Hepatocyte (in vitro differentiated cells): ENCODE results near the gene CSMD2.

Experiments used
- EZH2 ChIP-seq: fragments of 200-600 bp; sonication (generic); IDR thresholded peaks from 2 replicates; pipeline ENCODE4 v1.6.1; 2016; ENCODE audit warnings: antibody characterized with exemption, mild to moderate bottlenecking, borderline replicate concordance
- EZH2phosphoT487 ChIP-seq: fragments of 200-600 bp; sonication (generic); IDR thresholded peaks from one replicate; pipeline ENCODE4 v1.6.1; 2018; ENCODE audit warnings: antibody characterized with exemption, mild to moderate bottlenecking, low read depth, moderate library complexity; ENCODE audit not compliant: unreplicated experiment, severe bottlenecking
- TF ChIP-seq, protein P1 (sequence below): fragments of 200-600 bp; sonication (generic); IDR thresholded peaks from 2 replicates; pipeline ENCODE4 v1.5.1; 2016; ENCODE audit warnings: antibody characterized with exemption, mild to moderate bottlenecking; ENCODE audit not compliant: poor library complexity

DNA sequence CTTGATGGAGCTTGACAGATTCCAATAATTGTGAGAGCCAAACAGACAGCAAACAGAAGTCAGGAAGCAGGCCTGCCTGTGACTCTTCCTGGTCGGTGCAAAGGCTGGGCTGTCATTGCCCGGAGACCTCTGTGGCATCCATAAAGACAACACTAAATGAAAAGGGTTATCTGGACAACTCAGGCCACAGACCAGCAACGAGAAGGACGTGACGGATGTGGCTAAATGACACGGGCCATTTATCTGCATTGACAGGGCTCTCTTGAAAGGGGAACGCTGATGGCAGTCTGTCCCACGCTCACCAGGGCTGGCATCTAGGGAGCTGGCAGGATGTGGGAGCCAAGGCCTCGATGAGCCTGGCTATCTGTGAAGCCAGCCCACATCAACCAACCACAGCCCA, 266.1 kb downstream of the CSMD2 start:
- TF ChIP-seq, protein P1, sequence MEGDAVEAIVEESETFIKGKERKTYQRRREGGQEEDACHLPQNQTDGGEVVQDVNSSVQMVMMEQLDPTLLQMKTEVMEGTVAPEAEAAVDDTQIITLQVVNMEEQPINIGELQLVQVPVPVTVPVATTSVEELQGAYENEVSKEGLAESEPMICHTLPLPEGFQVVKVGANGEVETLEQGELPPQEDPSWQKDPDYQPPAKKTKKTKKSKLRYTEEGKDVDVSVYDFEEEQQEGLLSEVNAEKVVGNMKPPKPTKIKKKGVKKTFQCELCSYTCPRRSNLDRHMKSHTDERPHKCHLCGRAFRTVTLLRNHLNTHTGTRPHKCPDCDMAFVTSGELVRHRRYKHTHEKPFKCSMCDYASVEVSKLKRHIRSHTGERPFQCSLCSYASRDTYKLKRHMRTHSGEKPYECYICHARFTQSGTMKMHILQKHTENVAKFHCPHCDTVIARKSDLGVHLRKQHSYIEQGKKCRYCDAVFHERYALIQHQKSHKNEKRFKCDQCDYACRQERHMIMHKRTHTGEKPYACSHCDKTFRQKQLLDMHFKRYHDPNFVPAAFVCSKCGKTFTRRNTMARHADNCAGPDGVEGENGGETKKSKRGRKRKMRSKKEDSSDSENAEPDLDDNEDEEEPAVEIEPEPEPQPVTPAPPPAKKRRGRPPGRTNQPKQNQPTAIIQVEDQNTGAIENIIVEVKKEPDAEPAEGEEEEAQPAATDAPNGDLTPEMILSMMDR = no peak
- TF ChIP-seq EZH2 = no peak
- TF ChIP-seq EZH2phosphoT487 = no peak
